Prostate gland (tissue), 2 donors: Measurements from ENCODE around the gene LARGE1.

Experiments used
- CTCF ChIP-seq, 4 experiments: fragments of 200-600 bp in 2 of 4; fragments of 450-650 bp in 2 of 4; sonication (generic) in 2 of 4; IDR thresholded peaks; 1 replicate in 3 of 4; 2 replicates in 1 of 4; pipeline ENCODE4 v1.5.1; 2016 to 2019; ENCODE audit warnings: antibody characterized with exemption in 4 of 4, mild to moderate bottlenecking in 2 of 4, moderate library complexity in 2 of 4
- POLR2A ChIP-seq: fragments of 450-650 bp; IDR thresholded peaks from one replicate; pipeline ENCODE4 v1.6.1; 2016; ENCODE audit warnings: antibody characterized with exemption, mild to moderate bottlenecking

DNA sequence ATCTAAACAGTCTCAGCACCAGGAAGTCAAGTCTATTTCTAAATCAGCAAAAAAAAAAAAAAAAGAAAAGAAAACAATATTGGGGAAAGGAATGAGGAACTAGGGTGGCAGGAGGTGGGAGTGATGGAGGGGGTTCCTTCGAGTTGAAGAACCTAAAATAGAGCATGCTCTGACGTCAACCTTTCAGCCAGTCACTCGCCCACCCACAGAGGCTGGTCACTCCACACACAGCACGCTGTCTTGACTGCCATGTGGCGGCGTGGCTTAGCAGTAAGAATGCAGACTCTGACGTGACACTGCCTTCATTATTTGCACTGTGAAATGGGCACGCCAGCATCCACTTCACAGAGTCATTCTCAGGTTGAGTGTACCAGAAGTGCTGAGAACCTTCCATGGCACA, 48.3 kb downstream of the LARGE1 start:
- TF ChIP-seq POLR2A (no peak), CTCF (IDR thresholded peaks at IDR 0.05) (no peak)
